Esophagus squamous epithelium (tissue), 5 donors: ENCODE measurements around the gene GALNTL6. TPM values are rescaled to one million over a fixed set of nuclear protein-coding genes. Genes with fewer than 3 reads are reported as not detected.

ENCODE experiments used
- DNase-seq: peaks from one replicate; lab custom pipeline; 2025; lab: John Stamatoyannopoulos, UW
- H3K27ac ChIP-seq, 4 donors: fragments of 200-600 bp; sonication (generic); one replicate each; pipeline ENCODE4 v1.5.1; 2016 to 2019; ENCODE audit warnings: mild to moderate bottlenecking in 1 of 4
- H3K27me3 ChIP-seq, 4 donors: fragments of 200-600 bp; sonication (generic); 1 replicate in 3 of 4; 2 replicates in 1 of 4; pipeline versions ENCODE4 v1.5.1 to v1.6.0; 2017 to 2021; ENCODE audit warnings: antibody characterized with exemption in 1 of 4
- H3K36me3 ChIP-seq, 3 donors: fragments of 200-600 bp; sonication (generic); one replicate each; pipeline ENCODE4 v1.5.1; 2016 to 2019
- H3K4me1 ChIP-seq, 3 donors: fragments of 200-600 bp; sonication (generic); one replicate each; pipeline ENCODE4 v1.5.1; 2017 to 2019
- H3K4me3 ChIP-seq, 4 donors: fragments of 200-600 bp; sonication (generic); 1 replicate in 3 of 4; 2 replicates in 1 of 4; pipeline ENCODE4 v1.5.1; 2016 to 2019; ENCODE audit warnings: mild to moderate bottlenecking in 2 of 4, moderate library complexity in 1 of 4
- H3K9me3 ChIP-seq, 3 donors: fragments of 200-600 bp; sonication (generic); one replicate each; pipeline ENCODE4 v1.5.1; 2016 to 2019
- CTCF ChIP-seq, 6 experiments: fragments of 450-650 bp in 4 of 6; fragments of 200-600 bp in 2 of 6; sonication (generic) in 2 of 6; IDR thresholded peaks; one replicate each; pipeline ENCODE4 v1.5.1; 2016 to 2019; ENCODE audit warnings: antibody characterized with exemption in 6 of 6, mild to moderate bottlenecking in 4 of 6, moderate library complexity in 4 of 6
- POLR2A ChIP-seq, 4 donors: fragments of 450-650 bp; IDR thresholded peaks; one replicate each; pipeline ENCODE4 v1.6.1; 2017; ENCODE audit warnings: antibody characterized with exemption in 4 of 4, mild to moderate bottlenecking in 4 of 4, moderate library complexity in 3 of 4
- WGBS, 2 donors: methylation state at CpG; one replicate each; pipeline ENCODE4 v1.1.5; 2018; 5-methylcytosine and 5-hydroxymethylcytosine counted together
- intact Hi-C: fragments of 100-400 bp; cut with DNase I; formaldehyde crosslinking; loops from one replicate; pipeline ENCODE4 v1.15.0; 2022
- total RNA-seq, 4 donors: library from RNA; depleted of rRNA; stranded (reverse); fragments of >200 nt; gene quantifications; one replicate each; pipeline ENCODE4 v1.1.0, GENCODE V29; 2016
- donor health status: DM: yes; HTN: yes; CAD: no.

The GALNTL6 gene
- total RNA-seq, 4 donors from 2014 or later, result 0.12 TPM; not detected in 3

- Histone ChIP-seq H3K4me1 (no peaks in the 10 kb centered on the region), H3K9me3 (no peaks in the 10 kb centered on the region), H3K36me3 (no peaks in the 10 kb centered on the region), H3K4me3 (no peak overlapping the region), H3K27ac (no peak overlapping the region), H3K27me3 (no peaks in the 10 kb centered on the region)
- TF ChIP-seq POLR2A (IDR thresholded peaks at IDR 0.05) (no peak), CTCF (IDR thresholded peaks at IDR 0.05) (no peak)
- intact Hi-C loops, result no loop called here
- WGBS, 2 donors, result 63 to 68% methylated on average over 2 of the region's 2 CpGs
- DNase-seq, result no peak
These were observed 33.7 kb downstream of the GALNTL6 start for GRCh38 chr4:171846893-171847292.

GRCh38 chr4:171847751-171848150 lies 34.5 kb downstream of the GALNTL6 start:
- Histone ChIP-seq H3K36me3 (no peaks in the 10 kb centered on the region), H3K9me3 (no peaks in the 10 kb centered on the region), H3K27me3 (no peaks in the 10 kb centered on the region), H3K4me1 (no peaks in the 10 kb centered on the region), H3K4me3 (no peak overlapping the region), H3K27ac (no peak overlapping the region)
- intact Hi-C loops, result no loop called here
- 13 to 38% methylated on average over 1 of the region's 1 CpG for WGBS, 2 donors
- DNase-seq, result no peak
- no peak for TF ChIP-seq POLR2A (IDR thresholded peaks at IDR 0.05)
- TF ChIP-seq CTCF (IDR thresholded peaks at IDR 0.05), result no peak

- 56 to 66% methylated on average over 8 of the region's 8 CpGs for WGBS, 2 donors
- TF ChIP-seq CTCF (IDR thresholded peaks at IDR 0.05), result no peak
- TF ChIP-seq POLR2A (IDR thresholded peaks at IDR 0.05), result no peak
- H3K4me3 ChIP-seq, result no peak overlapping the region
These were observed 36.5 kb downstream of the GALNTL6 start for GRCh38 chr4:171849686-171850222.

GRCh38 chr4:171851295-171851694 lies 38.1 kb downstream of the GALNTL6 start:
- TF ChIP-seq CTCF (IDR thresholded peaks at IDR 0.05) (no peak), POLR2A (IDR thresholded peaks at IDR 0.05) (no peak)
- DNase-seq, result no peak

More at GRCh38 chr4:171849686-171850222, 36.5 kb downstream of the GALNTL6 start:
- no peaks in the 10 kb centered on the region for H3K9me3 ChIP-seq
- H3K27me3 ChIP-seq, result no peaks in the 10 kb centered on the region
- intact Hi-C loops, result no loop called here
- no peaks in the 10 kb centered on the region for H3K4me1 ChIP-seq
- H3K36me3 ChIP-seq, result no peaks in the 10 kb centered on the region
- DNase-seq, result no peak
- no peak overlapping the region for H3K27ac ChIP-seq

GRCh38 chr4:171857302-171858012 lies 44.3 kb downstream of the GALNTL6 start:
- 68 to 73% methylated on average over 3 of the region's 3 CpGs for WGBS, 2 donors

More at GRCh38 chr4:171851295-171851694, 38.1 kb downstream of the GALNTL6 start:
- H3K4me3 ChIP-seq, result no peak overlapping the region
- no peaks in the 10 kb centered on the region for H3K9me3 ChIP-seq
- H3K36me3 ChIP-seq, result no peaks in the 10 kb centered on the region
- H3K27me3 ChIP-seq, result no peaks in the 10 kb centered on the region
- intact Hi-C loops, result no loop called here
- H3K4me1 ChIP-seq, result no peaks in the 10 kb centered on the region
- no peak overlapping the region for H3K27ac ChIP-seq

More at GRCh38 chr4:171857302-171858012, 44.3 kb downstream of the GALNTL6 start:
- no peak for TF ChIP-seq CTCF (IDR thresholded peaks at IDR 0.05)
- TF ChIP-seq POLR2A (IDR thresholded peaks at IDR 0.05), result no peak
- no peak overlapping the region for H3K4me3 ChIP-seq
- H3K27me3 ChIP-seq, result no peaks in the 10 kb centered on the region
- H3K9me3 ChIP-seq, result no peaks in the 10 kb centered on the region
- H3K36me3 ChIP-seq, result no peaks in the 10 kb centered on the region
- no peak for DNase-seq
- no peak overlapping the region for H3K27ac ChIP-seq
- intact Hi-C loops, result no loop called here
- H3K4me1 ChIP-seq, result no peaks in the 10 kb centered on the region
